ENCODE measurements around the gene CCDC102A. TPM values are rescaled to one million over a fixed set of nuclear protein-coding genes. Genes with fewer than 3 reads are reported as not detected.

The CCDC102A gene
- total and polyA plus RNA-seq, 10 of the 15 experiments (the other 5 are each of a cell fraction or from before 2014, with no cell fraction given): 0.03 to 5.9 (median 2.4) TPM

GRCh38 chr16:57504001-57504400 is 32.4 kb downstream of the CCDC102A start (continued):
- TF ChIP-seq RELB (IDR thresholded peaks at IDR 0.05; ENCODE audit: low read depth): no peak
- no peak for TF ChIP-seq HSF1 (IDR thresholded peaks at IDR 0.05; ENCODE audit: low read depth, low read length)
- no peak for TF ChIP-seq JUNB (IDR thresholded peaks at IDR 0.05)

GRCh38 chr16:57503366-57503765 is 33.0 kb downstream of the CCDC102A start:
- ChIA-PET CTCF (interaction anchor here (0.7 kb wide), 1 partner anchor 401 kb away, joined by 3 read pairs; no protein-coding TSS in a partner anchor), RAD21 (ENCODE audit: unreplicated experiment) (no interaction called here)
- no peak for ATAC-seq

More at GRCh38 chr16:57503366-57503765, 33.0 kb downstream of the CCDC102A start:
- 60% methylated on average over 15 of the region's 15 CpGs for WGBS (ENCODE audit: insufficient coverage, insufficient replicate concordance, low lambda C conversion rate, missing lambda C conversion rate)
- in situ Hi-C loops (cut with MboI) (no loop called here), intact Hi-C loops (cut with micrococcal nuclease; ENCODE audit: unreplicated experiment) (no loop called here)
- SMC1A ChIA-PET (ENCODE audit: uncharacterized antibody, unreplicated experiment): no interaction called here
- Histone ChIP-seq H3K27me3 (replicated peaks in 1 of 2; ENCODE audit: control insufficient read depth in 2 of 2, insufficient read depth in 2 of 2, low read length in 1 of 2) (no peaks in the 10 kb centered on the region; a peak in 2 of 4 replicates), H4K20me1 (ENCODE audit: control insufficient read depth, insufficient read depth) (no peaks in the 10 kb centered on the region), H3K36me3 (ENCODE audit: control insufficient read depth in 2 of 2, insufficient read depth in 2 of 2, low read length in 1 of 2) (no peaks in the 10 kb centered on the region), H3K9ac (ENCODE audit: control insufficient read depth, insufficient read depth, low read length) (no peak overlapping the region), H3K79me2 (ENCODE audit: control insufficient read depth, insufficient read depth, low read length) (no peaks in the 10 kb centered on the region), H3K9me3 (replicated peaks; ENCODE audit: control insufficient read depth, insufficient read depth, low read length) (no peaks in the 10 kb centered on the region), H3K4me3 (no peak overlapping the region), H3K4me1 (ENCODE audit: control insufficient read depth, insufficient read depth, low read length) (no peaks in the 10 kb centered on the region), H3K27ac (ENCODE audit: control insufficient read depth, insufficient read depth) (no peak overlapping the region), H3K4me2 (ENCODE audit: control insufficient read depth, insufficient read depth) (no peak overlapping the region), H2AFZ (ENCODE audit: control insufficient read depth, low read depth, low read length) (no peak overlapping the region)
- FAIRE-seq (no peak), DNase-seq (ENCODE audit: low read depth, low spot score) (no peak)
- POLR2A ChIA-PET: no interaction called here
- TF ChIP-seq KAT2A (conservative IDR thresholded peaks at IDR 0.05; ENCODE audit: control insufficient read depth, low read depth, low read length): no peak
- no TSS peak for BruUV-seq (replicated peaks)

Measured in GM12878 (cell line).